H9 (cell line): ENCODE results near the gene PDE1A. TPM values are rescaled to one million over a fixed set of nuclear protein-coding genes. Genes with fewer than 3 reads are reported as not detected.

ENCODE experiments used
- DNase-seq: peaks from one replicate; pipeline ENCODE4 v3.0.0-alpha.2; 2017
- H2AFZ ChIP-seq: one replicate; pipeline ENCODE4 v1.6.1; 2013; ENCODE audit warnings: mild to moderate bottlenecking, low read length, control low read depth, moderate library complexity
- H2AK5ac ChIP-seq: 2 replicates; pipeline ENCODE4 v1.6.1; 2013; ENCODE audit warnings: low read length, control low read depth, mixed read lengths; ENCODE audit not compliant: insufficient read length
- H2BK120ac ChIP-seq: one replicate; pipeline ENCODE4 v1.6.1; 2013; ENCODE audit warnings: low read depth, mild to moderate bottlenecking, low read length, control low read depth, inconsistent platforms; ENCODE audit not compliant: poor library complexity, severe bottlenecking
- H2BK12ac ChIP-seq: 2 replicates; pipeline ENCODE4 v1.6.1; 2013; ENCODE audit warnings: low read length, control low read depth, mixed read lengths, low read depth; ENCODE audit not compliant: insufficient read length
- H2BK15ac ChIP-seq: 2 replicates; pipeline ENCODE4 v1.6.1; 2013; ENCODE audit warnings: low read depth, low read length, control low read depth
- H2BK20ac ChIP-seq: one replicate; pipeline ENCODE4 v1.6.1; 2013; ENCODE audit warnings: low read depth, mild to moderate bottlenecking, low read length, control low read depth, inconsistent platforms; ENCODE audit not compliant: poor library complexity, severe bottlenecking
- H2BK5ac ChIP-seq: 2 replicates; pipeline ENCODE4 v1.6.1; 2013; ENCODE audit warnings: low read length, control low read depth, mixed read lengths; ENCODE audit not compliant: insufficient read length
- H3K14ac ChIP-seq: 2 replicates; pipeline ENCODE4 v1.6.1; 2013; ENCODE audit warnings: low read length, control low read depth; ENCODE audit not compliant: insufficient read depth
- H3K18ac ChIP-seq: 2 replicates; pipeline ENCODE4 v1.6.1; 2013; ENCODE audit warnings: low read depth, mild to moderate bottlenecking, mixed read lengths, low read length, control low read depth; ENCODE audit not compliant: insufficient read length
- H3K23ac ChIP-seq: 2 replicates; pipeline ENCODE4 v1.6.1; 2013; ENCODE audit warnings: low read length, control low read depth, mixed read lengths, low read depth; ENCODE audit not compliant: insufficient read length
- H3K23me2 ChIP-seq: 2 replicates; pipeline ENCODE4 v1.6.1; 2013; ENCODE audit warnings: low read depth, mild to moderate bottlenecking, mixed read lengths, low read length, control low read depth; ENCODE audit not compliant: insufficient read length, poor library complexity, severe bottlenecking
- H3K27ac ChIP-seq: 2 replicates; pipeline ENCODE4 v1.5.1; 2013; ENCODE audit warnings: low read length, control low read depth, mixed read lengths, low read depth; ENCODE audit not compliant: insufficient read length
- H3K27me3 ChIP-seq: 2 replicates; pipeline ENCODE4 v1.6.1; 2013; ENCODE audit warnings: low read length, control low read depth, inconsistent platforms; ENCODE audit not compliant: insufficient read depth
- H3K4ac ChIP-seq: 2 replicates; pipeline ENCODE4 v1.6.1; 2013; ENCODE audit warnings: low read depth, mild to moderate bottlenecking, control low read depth, inconsistent platforms, low read length, moderate library complexity
- H3K4me1 ChIP-seq: 2 replicates; pipeline ENCODE4 v1.6.1; 2013; ENCODE audit warnings: low read length, control low read depth, inconsistent platforms; ENCODE audit not compliant: insufficient read depth
- H3K4me2 ChIP-seq: 2 replicates; pipeline ENCODE4 v1.6.1; 2013; ENCODE audit warnings: low read length, control low read depth, mixed read lengths; ENCODE audit not compliant: insufficient read length, insufficient read depth
- H3K56ac ChIP-seq: 2 replicates; pipeline ENCODE4 v1.6.1; 2013; ENCODE audit warnings: low read depth, mild to moderate bottlenecking, mixed read lengths, low read length, control low read depth; ENCODE audit not compliant: insufficient read length
- H3K79me1 ChIP-seq: 2 replicates; pipeline ENCODE4 v1.6.1; 2013; ENCODE audit warnings: low read depth, mild to moderate bottlenecking, moderate library complexity, low read length, control low read depth, inconsistent platforms; ENCODE audit not compliant: insufficient read depth, poor library complexity, severe bottlenecking
- H3K79me2 ChIP-seq: 2 replicates; pipeline ENCODE4 v1.6.1; 2013; ENCODE audit warnings: low read length, control low read depth, inconsistent platforms; ENCODE audit not compliant: insufficient read depth
- H3K9ac ChIP-seq: 2 replicates; pipeline ENCODE4 v1.6.1; 2013; ENCODE audit warnings: low read length, control low read depth, mixed read lengths; ENCODE audit not compliant: insufficient read length; ENCODE audit errors: extremely low read depth
- H3K9me3 ChIP-seq: one replicate; pipeline ENCODE4 v1.6.1; 2013; ENCODE audit warnings: low read depth, low read length, inconsistent platforms; ENCODE audit not compliant: control insufficient read depth
- H3T11ph ChIP-seq: one replicate; pipeline ENCODE4 v1.6.1; 2013; ENCODE audit warnings: mild to moderate bottlenecking, low read length, control low read depth, inconsistent platforms
- H4K20me1 ChIP-seq: one replicate; pipeline ENCODE4 v1.6.1; 2013; ENCODE audit not compliant: control insufficient read depth, insufficient read length, insufficient read depth
- H4K5ac ChIP-seq: 2 replicates; pipeline ENCODE4 v1.6.1; 2013; ENCODE audit warnings: low read depth, mild to moderate bottlenecking, mixed read lengths, low read length, control low read depth; ENCODE audit not compliant: insufficient read length
- H4K8ac ChIP-seq: replicated peaks from 2 replicates; pipeline ENCODE4 v1.6.1; 2013; ENCODE audit warnings: low read length, control low read depth, mixed read lengths, low read depth; ENCODE audit not compliant: insufficient read length
- H4K91ac ChIP-seq: 2 replicates; pipeline ENCODE4 v1.6.1; 2013; ENCODE audit warnings: low read depth, mild to moderate bottlenecking, moderate library complexity, mixed read lengths, low read length, control low read depth; ENCODE audit not compliant: insufficient read length
- H3K27ac Mint-ChIP-seq, 3 experiments: 2 replicates in 2 of 3; 3 replicates in 1 of 3; pipeline ENCODE4 v1.8.0; 2020 to 2021; ENCODE audit warnings: mixed read lengths in 3 of 3, mild to moderate bottlenecking in 1 of 3, moderate library complexity in 1 of 3
- H3K27me3 Mint-ChIP-seq: 2 replicates; pipeline ENCODE4 v1.8.0; 2021; ENCODE audit warnings: low read depth, mild to moderate bottlenecking, moderate library complexity, mixed read lengths
- H3K36me3 Mint-ChIP-seq, 3 experiments: 2 replicates in 2 of 3; 3 replicates in 1 of 3; pipeline ENCODE4 v1.8.0; 2020 to 2021; ENCODE audit warnings: low read depth in 3 of 3, mixed read lengths in 3 of 3; ENCODE audit not compliant: insufficient read depth in 1 of 3
- H3K4me1 Mint-ChIP-seq, 2 experiments: 2 replicates each; pipeline ENCODE4 v1.8.0; 2020; ENCODE audit warnings: mixed read lengths in 2 of 2
- H3K4me3 Mint-ChIP-seq, 2 experiments: 2 replicates in 1 of 2; 3 replicates in 1 of 2; pipeline ENCODE4 v1.8.0; 2020 to 2021; ENCODE audit warnings: mild to moderate bottlenecking in 2 of 2, mixed read lengths in 2 of 2, moderate library complexity in 1 of 2
- H3K9me3 Mint-ChIP-seq, 2 experiments: 2 replicates in 1 of 2; 3 replicates in 1 of 2; pipeline ENCODE4 v1.8.0; 2020; ENCODE audit warnings: mild to moderate bottlenecking in 2 of 2, mixed read lengths in 2 of 2, moderate library complexity in 1 of 2
- CTCF ChIP-seq: fragments of 200-600 bp; sonication (generic); conservative IDR thresholded peaks from 3 replicates; pipeline ENCODE4 v1.8.0; 2021; ENCODE audit warnings: antibody characterized with exemption, mild to moderate bottlenecking
- WGBS: extraction: QIAGEN DNeasy Blood & Tissue Kit; methylation state at CpG from one replicate; pipeline ENCODE4 v1.1.7; 2013; ENCODE audit warnings: missing lambda C conversion rate, low lambda C conversion rate, mixed read lengths; ENCODE audit not compliant: insufficient read length; ENCODE audit errors: extremely low coverage; 5-methylcytosine and 5-hydroxymethylcytosine counted together
- total RNA-seq: library from RNA; stranded (reverse); gene quantifications from 2 replicates; pipeline ENCODE4 v1.2.1, GENCODE V29; 2021

Gene PDE1A
- total RNA-seq, 1 experiment from 2014 or later = 0.11 TPM

GRCh38 chr2:182148344-182148743 is 278.5 kb downstream of the PDE1A start:
- Histone ChIP-seq H3K4me2 (no peak overlapping the region), H3K9ac (no peak overlapping the region), H2AFZ (no peak overlapping the region), H2AK5ac (no peak overlapping the region), H4K91ac (no peak overlapping the region), H4K8ac (no peak overlapping the region), H3K79me1 (no peaks in the 10 kb centered on the region), H2BK20ac (no peak overlapping the region), H3K9me3 (no peaks in the 10 kb centered on the region), H2BK12ac (no peak overlapping the region), H3K79me2 (no peaks in the 10 kb centered on the region), H3K56ac (no peak overlapping the region), H4K5ac (no peak overlapping the region), H2BK15ac (no peak overlapping the region), H3K14ac (no peak overlapping the region), H3K4ac (no peak overlapping the region), H3K18ac (no peak overlapping the region), H3K23me2 (no peaks in the 10 kb centered on the region), H3K27me3 (no peaks in the 10 kb centered on the region), H3T11ph (no peak overlapping the region), H2BK5ac (no peak overlapping the region), H3K27ac (no peak overlapping the region), H3K23ac (no peak overlapping the region), H3K4me1 (0 out of 2 replicates have a peak, but pooled peaks cover 2% of the 10 kb centered on the region), H2BK120ac (no peak overlapping the region), H4K20me1 (no peaks in the 10 kb centered on the region)
- TF ChIP-seq CTCF = no peak
- Mint-ChIP-seq H3K4me1 (peaks cover 4 to 7% of the 10 kb centered on the region in 2 experiments), H3K4me3 (no peak overlapping the region), H3K36me3 (no peaks in the 10 kb centered on the region), H3K9me3 (no peaks in the 10 kb centered on the region), H3K27me3 (no peaks in the 10 kb centered on the region), H3K27ac (no peak overlapping the region; a peak in 1 of 7 replicates)
- DNase-seq = no peak
- WGBS = no CpG with 5 or more reads among the region's 2 CpGs
